Body of pancreas (tissue), 4 donors: ENCODE measurements around the gene ISX.

Experiments
- CTCF ChIP-seq, 7 experiments: fragments of 450-650 bp in 4 of 7; fragments of 200-600 bp in 3 of 7; sonication (generic) in 3 of 7; IDR thresholded peaks; one replicate each; pipeline ENCODE4 v1.5.1; 2016 to 2019; ENCODE audit warnings: antibody characterized with exemption in 7 of 7
- POLR2A ChIP-seq, 3 donors: fragments of 450-650 bp; IDR thresholded peaks; one replicate each; pipeline ENCODE4 v1.6.1; 2016; ENCODE audit warnings: antibody characterized with exemption in 3 of 3, mild to moderate bottlenecking in 2 of 3

GRCh38 chr22:35102663-35103062 is 36.7 kb downstream of the ISX start:
- TF ChIP-seq CTCF (IDR thresholded peaks at IDR 0.05) (no peak), POLR2A (IDR thresholded peaks at IDR 0.05) (no peak)
